ENCODE results near the gene CLEC4M.
"Not testable (repeated sequence)": the region's sequence is repeated elsewhere in the genome, so short reads cannot be mapped to it uniquely, and the experiment has no call there.

- TF ChIP-seq CTCF, POLR2A (IDR thresholded peaks at IDR 0.05): not testable (repeated sequence)
Observed at GRCh38 chr19:7765043-7765442, 2.0 kb downstream of the CLEC4M start.
